Psoas muscle (tissue), 8 donors: ENCODE results near the gene MICALL2. TPM values are rescaled to one million over a fixed set of nuclear protein-coding genes. Genes with fewer than 3 reads are reported as not detected.

Source experiments
- ATAC-seq, 4 donors: fragments of 200-7000 bp; cut with Tn5 transposase; one replicate each; pipeline ENCODE4 v1.9.1; 2020; ENCODE audit warnings: moderate library complexity in 3 of 4, mild to moderate bottlenecking in 2 of 4
- DNase-seq, 2 donors: peaks; one replicate each; pipeline ENCODE4 v3.0.0-alpha.2; 2020
- H3K27ac ChIP-seq: fragments of 200-600 bp; one replicate; pipeline ENCODE4 v1.8.0; 2022
- H3K27me3 ChIP-seq, 3 donors: fragments of 200-600 bp in 1 of 3; one replicate each; pipeline versions ENCODE4 v1.6.1 to v1.8.0; 2013 to 2022; ENCODE audit warnings: low read length in 2 of 3, mild to moderate bottlenecking in 2 of 3, moderate library complexity in 1 of 3; ENCODE audit not compliant: insufficient read depth in 3 of 3
- H3K36me3 ChIP-seq, 2 donors: fragments of 200-600 bp in 1 of 2; one replicate each; pipeline versions ENCODE4 v1.6.1 to v1.8.0; 2013 to 2022; ENCODE audit warnings: low read depth in 1 of 2, mild to moderate bottlenecking in 1 of 2, moderate library complexity in 1 of 2; ENCODE audit not compliant: insufficient read depth in 1 of 2
- H3K4me1 ChIP-seq: fragments of 200-600 bp; one replicate; pipeline ENCODE4 v1.8.0; 2022
- H3K4me3 ChIP-seq: fragments of 200-600 bp; one replicate; pipeline ENCODE4 v1.8.0; 2022; ENCODE audit warnings: mild to moderate bottlenecking
- H3K9me3 ChIP-seq: fragments of 200-600 bp; one replicate; pipeline ENCODE4 v1.8.0; 2022
- WGBS, 3 donors: extraction: QIAGEN DNeasy Blood & Tissue Kit; methylation state at CpG; one replicate each; pipeline versions ENCODE4 v1.1.6 to v1.1.7; 2013; 5-methylcytosine and 5-hydroxymethylcytosine counted together
- intact Hi-C, 2 donors: fragments of 100-400 bp; cut with DNase I; formaldehyde crosslinking; loops; one replicate each; pipeline versions ENCODE4 v1.11.0 to v1.14.2; 2022
- polyA plus RNA-seq, 3 donors: library from polyadenylated mRNA; stranded (reverse); fragments of 200-250 nt; gene quantifications; one replicate each; pipeline ENCODE4 v1.2.3, GENCODE V29; 2013
- total RNA-seq, 4 donors: library from RNA; stranded (reverse); fragmentation: NEBNext Ultra II Directional in 2 of 4; extraction: Animal tissue kit (Norgen Biotek cat#: 25700) in 2 of 4; gene quantifications; one replicate each; pipeline versions ENCODE4 v1.2.1 to v1.2.4, GENCODE V29; 2021 to 2023
- TF ChIP-seq, protein P1 (sequence below): fragments of 200-600 bp; IDR thresholded peaks from one replicate; pipeline ENCODE4 v1.8.0; 2022; ENCODE audit warnings: antibody characterized with exemption
- donor health status: healthy with polysubstance abuse.
- donor health status: DM: no; HTN: no; CAD: no; lungs with moderate emphysema.
- donor health status: Bipolar disorder and iron deficiency.
- donor health status: healthy.
- donor health status: DM: yes; HTN: yes; CAD: no.
- donor health status: DM: no; HTN: no; CAD: no.
- donor health status: DM: no; HTN: no; CAD: no.
- donor health status: DM: yes; HTN: yes; CAD: no.

The MICALL2 gene
- total and polyA plus RNA-seq, 7 donors = 4.6 to 12.0 (median 5.8) TPM

DNA sequence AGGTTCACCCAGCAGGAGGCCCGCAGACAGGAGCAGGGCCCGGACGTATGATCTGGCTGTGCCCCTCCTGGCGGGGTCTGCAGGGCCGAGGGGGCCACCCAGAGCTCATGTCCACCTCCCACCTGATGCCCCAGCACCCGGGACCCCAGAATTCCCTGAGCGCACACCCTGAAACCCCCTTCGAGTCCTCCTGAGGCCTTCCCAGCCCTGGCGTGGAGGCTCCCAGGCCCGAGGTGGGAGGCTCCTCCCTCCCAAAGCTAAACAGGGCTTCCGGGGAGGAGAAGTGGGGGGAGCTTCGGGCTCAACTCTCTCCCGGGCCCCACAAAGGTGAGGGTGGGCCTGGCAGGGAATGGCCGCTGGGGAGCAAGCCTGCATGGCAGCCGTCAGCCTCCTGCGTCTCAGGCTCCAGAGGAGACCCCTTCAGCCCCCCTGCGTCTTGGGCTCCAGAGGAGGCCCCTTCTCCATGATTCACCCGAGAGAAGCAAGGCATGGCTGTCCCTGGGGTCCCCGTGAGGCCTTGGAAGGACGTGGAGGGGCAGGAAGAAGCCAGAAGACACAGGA, 30.2 kb downstream of the MICALL2 start:
- no peak for ATAC-seq
- no peaks in the 10 kb centered on the region for H3K9me3 ChIP-seq
- peaks cover 0 to 51% (median 9%) of the 10 kb centered on the region in 3 donors for H3K27me3 ChIP-seq
- DNase-seq = no peak
- no peaks in the 10 kb centered on the region for H3K4me1 ChIP-seq
- H3K36me3 ChIP-seq = no peaks in the 10 kb centered on the region
- no peak overlapping the region for H3K4me3 ChIP-seq
- intact Hi-C loops = no loop called here
- H3K27ac ChIP-seq = no peak overlapping the region
- TF ChIP-seq, protein P1, sequence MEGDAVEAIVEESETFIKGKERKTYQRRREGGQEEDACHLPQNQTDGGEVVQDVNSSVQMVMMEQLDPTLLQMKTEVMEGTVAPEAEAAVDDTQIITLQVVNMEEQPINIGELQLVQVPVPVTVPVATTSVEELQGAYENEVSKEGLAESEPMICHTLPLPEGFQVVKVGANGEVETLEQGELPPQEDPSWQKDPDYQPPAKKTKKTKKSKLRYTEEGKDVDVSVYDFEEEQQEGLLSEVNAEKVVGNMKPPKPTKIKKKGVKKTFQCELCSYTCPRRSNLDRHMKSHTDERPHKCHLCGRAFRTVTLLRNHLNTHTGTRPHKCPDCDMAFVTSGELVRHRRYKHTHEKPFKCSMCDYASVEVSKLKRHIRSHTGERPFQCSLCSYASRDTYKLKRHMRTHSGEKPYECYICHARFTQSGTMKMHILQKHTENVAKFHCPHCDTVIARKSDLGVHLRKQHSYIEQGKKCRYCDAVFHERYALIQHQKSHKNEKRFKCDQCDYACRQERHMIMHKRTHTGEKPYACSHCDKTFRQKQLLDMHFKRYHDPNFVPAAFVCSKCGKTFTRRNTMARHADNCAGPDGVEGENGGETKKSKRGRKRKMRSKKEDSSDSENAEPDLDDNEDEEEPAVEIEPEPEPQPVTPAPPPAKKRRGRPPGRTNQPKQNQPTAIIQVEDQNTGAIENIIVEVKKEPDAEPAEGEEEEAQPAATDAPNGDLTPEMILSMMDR = no peak
- 48 to 56% (median 53%) methylated on average over 16 to 20 of the region's 20 CpGs for WGBS, 3 donors

DNA sequence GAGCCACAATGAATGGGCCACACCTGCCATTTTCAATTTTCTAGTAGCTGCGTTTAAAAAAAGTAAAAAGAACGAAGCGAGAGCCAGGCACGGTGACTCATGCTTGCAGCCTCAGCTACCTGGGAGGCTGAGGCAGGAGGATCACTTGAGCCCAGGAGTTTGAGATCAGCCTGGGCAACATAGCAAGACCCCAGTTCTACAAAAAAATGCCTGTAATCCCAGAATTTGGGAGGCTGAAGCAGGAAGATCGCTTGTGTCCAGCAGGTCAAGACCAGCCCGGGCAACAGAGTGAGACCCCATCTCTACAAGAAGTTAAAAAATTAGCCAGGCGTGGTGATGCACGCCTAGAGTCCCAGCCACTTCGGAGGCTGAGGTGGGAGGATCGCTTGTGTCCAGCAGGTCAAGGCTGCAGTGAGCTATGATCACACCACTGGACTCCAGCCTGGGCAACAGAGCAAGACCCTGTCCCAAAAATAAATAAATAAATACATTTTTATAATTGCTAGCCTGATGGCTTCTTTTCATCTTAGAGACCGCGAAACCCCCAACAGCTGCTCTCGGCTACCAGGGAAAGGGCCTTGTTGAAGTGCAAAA, 32.1 kb downstream of the MICALL2 start:
- H3K9me3 ChIP-seq = no peaks in the 10 kb centered on the region
- no peak for DNase-seq
- intact Hi-C loops = no loop called here
- no peaks in the 10 kb centered on the region for H3K4me1 ChIP-seq
- TF ChIP-seq, protein P1 = no peak
- peaks cover 0 to 55% (median 16%) of the 10 kb centered on the region in 3 donors for H3K27me3 ChIP-seq
- H3K36me3 ChIP-seq = no peaks in the 10 kb centered on the region
- 69 to 73% (median 71%) methylated on average over 13 of the region's 13 CpGs for WGBS, 3 donors
- ATAC-seq = no peak
- H3K27ac ChIP-seq = no peak overlapping the region
- no peak overlapping the region for H3K4me3 ChIP-seq

DNA sequence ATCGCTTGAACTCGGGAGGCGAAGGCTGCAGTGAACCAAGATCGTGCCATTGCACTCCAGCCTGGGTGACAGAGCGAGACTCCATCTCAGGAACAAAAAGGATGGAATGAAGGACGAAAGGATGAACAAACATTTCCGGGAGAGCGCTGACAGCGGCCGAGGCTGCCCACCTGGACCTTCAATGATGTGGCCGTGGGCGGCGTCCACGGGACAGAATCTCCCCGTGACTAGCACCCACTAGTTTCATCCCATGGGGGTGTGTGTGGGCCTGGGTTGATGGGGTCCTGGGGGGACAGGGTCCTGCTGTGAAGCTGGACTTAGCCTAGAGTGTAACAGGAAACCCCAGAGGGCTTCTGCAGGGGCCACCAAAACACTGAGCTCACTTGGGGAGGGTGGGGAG, 32.8 kb downstream of the MICALL2 start:
- H3K9me3 ChIP-seq = no peaks in the 10 kb centered on the region
- H3K4me3 ChIP-seq = no peak overlapping the region
- TF ChIP-seq, protein P1 = no peak
- WGBS, 3 donors = 85 to 94% (median 90%) methylated on average over 15 of the region's 15 CpGs
- H3K4me1 ChIP-seq = no peaks in the 10 kb centered on the region
- intact Hi-C loops = no loop called here
- H3K27me3 ChIP-seq = peaks cover 0 to 55% (median 19%) of the 10 kb centered on the region in 3 donors
- no peak overlapping the region for H3K27ac ChIP-seq
- no peaks in the 10 kb centered on the region for H3K36me3 ChIP-seq
- no peak for ATAC-seq
- DNase-seq = no peak

DNA sequence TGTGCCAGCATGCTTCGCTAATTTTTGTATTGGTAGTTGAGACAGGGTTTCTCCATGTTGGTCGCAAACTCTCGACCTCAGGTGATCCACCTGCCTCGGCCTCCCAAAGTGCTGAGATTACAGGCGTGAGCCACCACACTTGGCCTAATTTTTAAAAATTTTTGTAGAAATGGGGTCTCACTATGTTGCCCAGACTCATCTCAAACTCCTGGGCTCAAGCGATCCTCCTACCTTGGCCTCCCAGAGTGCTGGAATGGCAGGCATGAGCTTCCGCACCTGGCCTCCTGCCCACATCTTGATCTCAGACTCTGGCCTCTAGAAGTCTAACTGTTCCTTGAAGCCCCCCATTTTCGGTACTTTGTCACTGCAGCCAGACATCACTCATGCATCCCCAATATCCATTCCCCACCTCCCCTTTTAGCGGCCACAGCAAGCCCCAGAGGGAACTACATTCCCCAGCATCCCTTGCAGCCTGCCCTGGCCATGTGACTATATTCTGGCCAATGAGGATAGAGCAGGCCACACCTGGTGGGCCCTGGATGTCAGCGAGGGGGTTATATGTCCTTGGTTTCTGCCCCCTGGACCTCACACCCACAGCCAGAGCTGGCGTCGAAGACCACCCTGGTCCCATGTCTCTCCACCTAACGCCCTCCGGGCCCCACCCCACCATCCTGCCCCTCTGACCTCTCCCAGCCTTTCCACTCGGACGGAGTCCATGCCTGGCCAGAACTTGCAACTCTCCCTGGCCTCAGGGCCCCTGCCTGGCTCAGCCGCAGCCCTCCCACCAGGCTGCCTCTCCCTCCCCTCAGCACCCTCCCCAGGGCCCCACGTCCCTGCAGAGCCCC, 33.8 kb downstream of the MICALL2 start:
- H3K27ac ChIP-seq = no peak overlapping the region
- H3K9me3 ChIP-seq = no peaks in the 10 kb centered on the region
- peak in 2 of 4 donors; percentile 23 to 39 for ATAC-seq
- no peak overlapping the region for H3K4me3 ChIP-seq
- intact Hi-C loops = no loop called here
- no peak for DNase-seq
- no peaks in the 10 kb centered on the region for H3K36me3 ChIP-seq
- TF ChIP-seq, protein P1 = no peak
- H3K4me1 ChIP-seq = no peaks in the 10 kb centered on the region
- WGBS, 3 donors = 67 to 71% (median 70%) methylated on average over 18 of the region's 18 CpGs
- peaks cover 0 to 48% (median 20%) of the 10 kb centered on the region in 3 donors for H3K27me3 ChIP-seq
